Lower leg skin (tissue), 3 donors: Measurements from ENCODE around the gene LRRC36.

Experiments
- POLR2A ChIP-seq, 2 donors: fragments of 450-650 bp; IDR thresholded peaks; one replicate each; pipeline ENCODE4 v1.6.1; 2016 to 2017; ENCODE audit warnings: antibody characterized with exemption in 2 of 2, mild to moderate bottlenecking in 1 of 2, moderate library complexity in 1 of 2
- TF ChIP-seq, protein P1 (sequence below), 3 donors: fragments of 450-650 bp; IDR thresholded peaks; one replicate each; pipeline ENCODE4 v1.5.1; 2016; ENCODE audit warnings: antibody characterized with exemption in 3 of 3, mild to moderate bottlenecking in 3 of 3, moderate library complexity in 2 of 3

DNA sequence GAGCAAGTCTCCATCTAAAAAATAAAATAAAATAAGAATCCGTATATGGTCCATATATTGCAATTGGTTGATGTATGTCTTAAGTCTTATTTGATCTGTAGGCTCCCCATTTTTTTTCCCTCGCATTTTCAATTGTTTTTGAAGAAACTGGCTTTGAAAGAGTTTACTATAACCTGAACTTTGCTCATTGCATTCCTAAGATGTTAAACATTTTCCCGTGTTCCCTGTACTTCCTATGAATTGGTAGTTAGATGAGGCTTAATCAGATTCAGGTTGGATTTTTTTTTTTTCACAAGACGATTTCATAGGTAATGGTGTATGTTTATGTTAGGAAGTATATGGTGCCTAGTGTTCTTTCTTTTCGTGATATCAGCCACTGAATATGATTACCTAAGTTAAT is 3.3 kb downstream of the LRRC36 start:
- TF ChIP-seq POLR2A (IDR thresholded peaks at IDR 0.05), result no peak
- TF ChIP-seq, protein P1, sequence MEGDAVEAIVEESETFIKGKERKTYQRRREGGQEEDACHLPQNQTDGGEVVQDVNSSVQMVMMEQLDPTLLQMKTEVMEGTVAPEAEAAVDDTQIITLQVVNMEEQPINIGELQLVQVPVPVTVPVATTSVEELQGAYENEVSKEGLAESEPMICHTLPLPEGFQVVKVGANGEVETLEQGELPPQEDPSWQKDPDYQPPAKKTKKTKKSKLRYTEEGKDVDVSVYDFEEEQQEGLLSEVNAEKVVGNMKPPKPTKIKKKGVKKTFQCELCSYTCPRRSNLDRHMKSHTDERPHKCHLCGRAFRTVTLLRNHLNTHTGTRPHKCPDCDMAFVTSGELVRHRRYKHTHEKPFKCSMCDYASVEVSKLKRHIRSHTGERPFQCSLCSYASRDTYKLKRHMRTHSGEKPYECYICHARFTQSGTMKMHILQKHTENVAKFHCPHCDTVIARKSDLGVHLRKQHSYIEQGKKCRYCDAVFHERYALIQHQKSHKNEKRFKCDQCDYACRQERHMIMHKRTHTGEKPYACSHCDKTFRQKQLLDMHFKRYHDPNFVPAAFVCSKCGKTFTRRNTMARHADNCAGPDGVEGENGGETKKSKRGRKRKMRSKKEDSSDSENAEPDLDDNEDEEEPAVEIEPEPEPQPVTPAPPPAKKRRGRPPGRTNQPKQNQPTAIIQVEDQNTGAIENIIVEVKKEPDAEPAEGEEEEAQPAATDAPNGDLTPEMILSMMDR (IDR thresholded peaks at IDR 0.05), result no peak
